HepG2 (cell line): ENCODE data around the gene SFMBT1.

Source experiments
- GZF1 ChIP-seq: sonication (generic); formaldehyde crosslinking; IDR thresholded peaks from 2 replicates; pipeline ENCODE4 v1.5.1; 2020; ENCODE audit warnings: mild to moderate bottlenecking, missing genetic modification reagents
- TF ChIP-seq, protein P1 (sequence below): sonication (generic); formaldehyde crosslinking; conservative IDR thresholded peaks from 2 replicates; pipeline ENCODE4 v1.8.1; 2023; ENCODE audit warnings: missing genetic modification reagents
- TF ChIP-seq, protein P2 (sequence below): sonication (generic); formaldehyde crosslinking; IDR thresholded peaks from 2 replicates; pipeline ENCODE4 v1.5.0; 2020; ENCODE audit warnings: mild to moderate bottlenecking, missing genetic modification reagents, moderate library complexity

DNA sequence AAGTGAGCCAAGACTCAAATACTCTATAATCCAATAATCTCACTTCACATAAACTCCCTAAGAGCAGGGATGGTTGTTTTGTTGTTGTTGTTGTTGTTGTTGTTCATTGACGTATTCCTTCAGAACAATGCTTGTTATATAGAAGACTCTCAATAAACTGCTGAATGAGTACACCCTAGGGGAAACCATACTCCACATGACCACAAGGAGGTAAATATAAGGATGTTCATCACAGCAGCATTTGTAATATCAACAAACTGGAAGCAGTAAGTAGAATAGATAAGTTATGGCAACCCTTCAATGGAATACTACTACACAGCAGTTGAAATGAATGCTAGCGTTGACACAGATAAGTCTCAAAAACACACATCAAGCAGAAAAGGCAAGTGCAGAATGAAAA, 86.1 kb downstream of the SFMBT1 start:
- no peak for TF ChIP-seq GZF1
- TF ChIP-seq, protein P1, sequence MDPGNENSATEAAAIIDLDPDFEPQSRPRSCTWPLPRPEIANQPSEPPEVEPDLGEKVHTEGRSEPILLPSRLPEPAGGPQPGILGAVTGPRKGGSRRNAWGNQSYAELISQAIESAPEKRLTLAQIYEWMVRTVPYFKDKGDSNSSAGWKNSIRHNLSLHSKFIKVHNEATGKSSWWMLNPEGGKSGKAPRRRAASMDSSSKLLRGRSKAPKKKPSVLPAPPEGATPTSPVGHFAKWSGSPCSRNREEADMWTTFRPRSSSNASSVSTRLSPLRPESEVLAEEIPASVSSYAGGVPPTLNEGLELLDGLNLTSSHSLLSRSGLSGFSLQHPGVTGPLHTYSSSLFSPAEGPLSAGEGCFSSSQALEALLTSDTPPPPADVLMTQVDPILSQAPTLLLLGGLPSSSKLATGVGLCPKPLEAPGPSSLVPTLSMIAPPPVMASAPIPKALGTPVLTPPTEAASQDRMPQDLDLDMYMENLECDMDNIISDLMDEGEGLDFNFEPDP (CRISPR knock-in tag): no peak
- TF ChIP-seq, protein P2, sequence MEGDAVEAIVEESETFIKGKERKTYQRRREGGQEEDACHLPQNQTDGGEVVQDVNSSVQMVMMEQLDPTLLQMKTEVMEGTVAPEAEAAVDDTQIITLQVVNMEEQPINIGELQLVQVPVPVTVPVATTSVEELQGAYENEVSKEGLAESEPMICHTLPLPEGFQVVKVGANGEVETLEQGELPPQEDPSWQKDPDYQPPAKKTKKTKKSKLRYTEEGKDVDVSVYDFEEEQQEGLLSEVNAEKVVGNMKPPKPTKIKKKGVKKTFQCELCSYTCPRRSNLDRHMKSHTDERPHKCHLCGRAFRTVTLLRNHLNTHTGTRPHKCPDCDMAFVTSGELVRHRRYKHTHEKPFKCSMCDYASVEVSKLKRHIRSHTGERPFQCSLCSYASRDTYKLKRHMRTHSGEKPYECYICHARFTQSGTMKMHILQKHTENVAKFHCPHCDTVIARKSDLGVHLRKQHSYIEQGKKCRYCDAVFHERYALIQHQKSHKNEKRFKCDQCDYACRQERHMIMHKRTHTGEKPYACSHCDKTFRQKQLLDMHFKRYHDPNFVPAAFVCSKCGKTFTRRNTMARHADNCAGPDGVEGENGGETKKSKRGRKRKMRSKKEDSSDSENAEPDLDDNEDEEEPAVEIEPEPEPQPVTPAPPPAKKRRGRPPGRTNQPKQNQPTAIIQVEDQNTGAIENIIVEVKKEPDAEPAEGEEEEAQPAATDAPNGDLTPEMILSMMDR: no peak
